ENCODE results near the gene CCDC122. TPM values are rescaled to one million over a fixed set of nuclear protein-coding genes. Genes with fewer than 3 reads are reported as not detected.
A peak's percentile ranks its signal among the peaks of the same experiment; 100 is the strongest.

The CCDC122 gene
- total RNA-seq, 1 donor from 2014 or later = 13.1 TPM

GRCh38 chr13:43915451-43915850 is 35.9 kb upstream of the CCDC122 start:
- Mint-ChIP-seq H3K9me3 (no peaks in the 10 kb centered on the region), H3K36me3 (no peaks in the 10 kb centered on the region), H3K4me3 (no peak overlapping the region), H3K4me1 (ENCODE audit: unreplicated experiment) (peaks cover 8% of the 10 kb centered on the region), H3K27ac (no peak overlapping the region), H3K27me3 (peaks cover 5% of the 10 kb centered on the region)
- DNase-seq (ENCODE audit: extremely low spot score, unreplicated experiment) = no peak
- TF ChIP-seq CTCF (conservative IDR thresholded peaks at IDR 0.05) = no peak

- peaks cover 9% of the 10 kb centered on the region for H3K27me3 Mint-ChIP-seq
- H3K27ac Mint-ChIP-seq = no peak overlapping the region
- no peak overlapping the region for H3K4me3 Mint-ChIP-seq
- peaks cover 28% of the 10 kb centered on the region for H3K4me1 Mint-ChIP-seq (ENCODE audit: unreplicated experiment)
- DNase-seq (ENCODE audit: extremely low spot score, unreplicated experiment) = no peak
- no peak for TF ChIP-seq CTCF (conservative IDR thresholded peaks at IDR 0.05)
- H3K9me3 Mint-ChIP-seq = no peaks in the 10 kb centered on the region
- no peaks in the 10 kb centered on the region for H3K36me3 Mint-ChIP-seq
Measured at GRCh38 chr13:43911871-43912270, 32.3 kb upstream of the CCDC122 start.

GRCh38 chr13:43911278-43911677 is 31.7 kb upstream of the CCDC122 start:
- no peak for DNase-seq (ENCODE audit: extremely low spot score, unreplicated experiment)
- peaks cover 9% of the 10 kb centered on the region for H3K27me3 Mint-ChIP-seq
- H3K27ac Mint-ChIP-seq = no peak overlapping the region

GRCh38 chr13:43910856-43911255 is 31.3 kb upstream of the CCDC122 start:
- H3K36me3 Mint-ChIP-seq = no peaks in the 10 kb centered on the region
- no peak overlapping the region for H3K4me3 Mint-ChIP-seq
- TF ChIP-seq CTCF (conservative IDR thresholded peaks at IDR 0.05) = no peak
- DNase-seq (ENCODE audit: extremely low spot score, unreplicated experiment) = no peak
- H3K4me1 Mint-ChIP-seq (ENCODE audit: unreplicated experiment) = peaks cover 28% of the 10 kb centered on the region
- H3K9me3 Mint-ChIP-seq = no peaks in the 10 kb centered on the region
- H3K27me3 Mint-ChIP-seq = peaks cover 9% of the 10 kb centered on the region
- H3K27ac Mint-ChIP-seq = no peak overlapping the region

More at GRCh38 chr13:43911278-43911677, 31.7 kb upstream of the CCDC122 start:
- TF ChIP-seq CTCF (conservative IDR thresholded peaks at IDR 0.05) = no peak
- Mint-ChIP-seq H3K4me3 (no peak overlapping the region), H3K36me3 (no peaks in the 10 kb centered on the region), H3K4me1 (ENCODE audit: unreplicated experiment) (peaks cover 28% of the 10 kb centered on the region), H3K9me3 (no peaks in the 10 kb centered on the region)

- H3K27ac Mint-ChIP-seq = peak overlapping the region; percentile 0
Measured at GRCh38 chr13:43908156-43909126, 28.9 kb upstream of the CCDC122 start.

More at GRCh38 chr13:43908156-43909126, 28.9 kb upstream of the CCDC122 start:
- DNase-seq (ENCODE audit: extremely low spot score, unreplicated experiment) = no peak
- Mint-ChIP-seq H3K4me3 (no peak overlapping the region), H3K27me3 (peaks cover 9% of the 10 kb centered on the region), H3K4me1 (ENCODE audit: unreplicated experiment) (peaks cover 28% of the 10 kb centered on the region), H3K36me3 (no peaks in the 10 kb centered on the region), H3K9me3 (no peaks in the 10 kb centered on the region)
- peak; percentile 89 for TF ChIP-seq CTCF (conservative IDR thresholded peaks at IDR 0.05)
